ENCODE results near the gene UBE4A. TPM values are rescaled to one million over a fixed set of nuclear protein-coding genes. Genes with fewer than 3 reads are reported as not detected.
A peak's percentile ranks its signal among the peaks of the same experiment; 100 is the strongest.

The UBE4A gene
- polyA plus RNA-seq, 1 donor from 2014 or later: 18.3 TPM

- H3K36me3 Mint-ChIP-seq: no peaks in the 10 kb centered on the region
- no peaks in the 10 kb centered on the region for H3K27me3 Mint-ChIP-seq
- H3K27ac Mint-ChIP-seq: peak overlapping the region in 1 of 3 donors; percentile 45
- H3K9me3 Mint-ChIP-seq: no peaks in the 10 kb centered on the region
- no peak overlapping the region for H3K4me3 Mint-ChIP-seq
- peaks cover 43 to 63% (median 52%) of the 10 kb centered on the region in 3 donors for H3K4me1 Mint-ChIP-seq
Measured at GRCh38 chr11:118448294-118448693, 88.9 kb downstream of the UBE4A start.

Other genes with a start within 250 kb of the UBE4A start
- not detected for gene SCN4B, start 206.8 kb upstream of the UBE4A start, polyA plus RNA-seq
- not detected for gene SCN2B, start 183.0 kb upstream of the UBE4A start, polyA plus RNA-seq
- 5.9 TPM for gene JAML, start 134.6 kb upstream of the UBE4A start, polyA plus RNA-seq
- gene MPZL3, start 107.2 kb upstream of the UBE4A start, polyA plus RNA-seq: 0.95 TPM
- gene MPZL2, start 95.3 kb upstream of the UBE4A start, polyA plus RNA-seq: not detected
- gene CD3E, start 54.9 kb upstream of the UBE4A start, polyA plus RNA-seq: 31.4 TPM
- gene CD3D, start 16.9 kb upstream of the UBE4A start, polyA plus RNA-seq: 31.6 TPM
- 12.9 TPM for gene CD3G, start 15.3 kb upstream of the UBE4A start, polyA plus RNA-seq
- gene ATP5MG, start 42.0 kb downstream of the UBE4A start, polyA plus RNA-seq: 547 TPM
- gene KMT2A, start 76.9 kb downstream of the UBE4A start, polyA plus RNA-seq: 23.6 TPM
- gene TTC36, start 167.9 kb downstream of the UBE4A start, polyA plus RNA-seq: 0.55 TPM
- 11.2 TPM for gene TMEM25, start 171.6 kb downstream of the UBE4A start, polyA plus RNA-seq
- gene IFT46, start 206.3 kb downstream of the UBE4A start, polyA plus RNA-seq: 6.2 TPM
- 97.5 TPM for gene ARCN1, start 212.8 kb downstream of the UBE4A start, polyA plus RNA-seq
- not detected for gene PHLDB1, start 248.0 kb downstream of the UBE4A start, polyA plus RNA-seq

Measured in IgD-negative memory B cell (primary cell).